Loucy (cell line): ENCODE results near the gene LRRC27.
A peak's percentile ranks its signal among the peaks of the same experiment; 100 is the strongest.

Source experiments
- H2AFZ ChIP-seq: fragments of 200-600 bp; sonication (generic); 2 replicates; pipeline ENCODE4 v1.6.0; 2016; ENCODE audit warnings: antibody characterized with exemption, mild to moderate bottlenecking, low read length, moderate library complexity
- H3F3A ChIP-seq: fragments of 200-600 bp; 2 replicates; pipeline ENCODE4 v1.6.0; 2016; ENCODE audit warnings: antibody characterized with exemption, low read depth, mild to moderate bottlenecking
- H3K27me3 ChIP-seq: fragments of 200-600 bp; sonication (generic); 2 replicates; pipeline ENCODE4 v1.6.1; 2014; ENCODE audit warnings: low read length, mild to moderate bottlenecking; ENCODE audit not compliant: insufficient read depth, poor library complexity, severe bottlenecking
- H3K36me3 ChIP-seq: fragments of 200-600 bp; sonication (generic); 2 replicates; pipeline ENCODE4 v1.6.1; 2016; ENCODE audit warnings: low read length; ENCODE audit not compliant: insufficient read depth
- H3K4me1 ChIP-seq: fragments of 200-600 bp; sonication (generic); 2 replicates; pipeline ENCODE4 v1.5.1; 2014; ENCODE audit warnings: low read length, mild to moderate bottlenecking; ENCODE audit not compliant: insufficient read depth, poor library complexity, severe bottlenecking
- H3K4me2 ChIP-seq: fragments of 200-600 bp; sonication (generic); 2 replicates; pipeline ENCODE4 v1.6.0; 2014; ENCODE audit warnings: antibody characterized with exemption, low read length, low read depth, mild to moderate bottlenecking; ENCODE audit not compliant: poor library complexity, severe bottlenecking
- H3K4me3 ChIP-seq: fragments of 200-600 bp; sonication (generic); 2 replicates; pipeline ENCODE4 v1.5.1; 2014; ENCODE audit warnings: low read length, mild to moderate bottlenecking, mixed read lengths; ENCODE audit not compliant: poor library complexity, severe bottlenecking
- H3K79me2 ChIP-seq: fragments of 200-600 bp; sonication (generic); 2 replicates; pipeline ENCODE4 v1.6.1; 2014; ENCODE audit warnings: low read length; ENCODE audit not compliant: insufficient read depth
- H3K9ac ChIP-seq: fragments of 200-600 bp; sonication (generic); 2 replicates; pipeline ENCODE4 v1.6.0; 2014; ENCODE audit warnings: mild to moderate bottlenecking, low read depth, low read length, moderate library complexity; ENCODE audit not compliant: poor library complexity, severe bottlenecking
- H3K9me2 ChIP-seq: fragments of 200-600 bp; sonication (generic); replicated peaks from 2 replicates; pipeline ENCODE4 v1.6.1; 2016; ENCODE audit warnings: low read depth, low read length, mixed read lengths
- H3K9me3 ChIP-seq: fragments of 200-600 bp; sonication (generic); 2 replicates; pipeline ENCODE4 v1.6.1; 2014; ENCODE audit warnings: mild to moderate bottlenecking, antibody characterized with exemption, low read length, low read depth; ENCODE audit not compliant: insufficient read depth
- H4K20me1 ChIP-seq: fragments of 200-600 bp; sonication (generic); 2 replicates; pipeline ENCODE4 v1.6.0; 2014; ENCODE audit warnings: antibody characterized with exemption, low read length, mild to moderate bottlenecking; ENCODE audit not compliant: insufficient read depth, poor library complexity, severe bottlenecking
- CTCF ChIP-seq: fragments of 200-600 bp; sonication (generic); conservative IDR thresholded peaks from 2 replicates; pipeline ENCODE4 v1.5.1; 2014; ENCODE audit warnings: mild to moderate bottlenecking, antibody characterized with exemption, low read length
- EZH2phosphoT487 ChIP-seq: fragments of 200-600 bp; IDR thresholded peaks from 2 replicates; pipeline ENCODE4 v1.6.1; 2018; ENCODE audit warnings: antibody characterized with exemption, mild to moderate bottlenecking, moderate library complexity, borderline replicate concordance

LRRC27 gene

GRCh38 chr10:132391676-132392020 is 59.7 kb downstream of the LRRC27 start:
- Histone ChIP-seq H3K4me1 (peaks cover 54% of the 10 kb centered on the region), H3K36me3 (no peaks in the 10 kb centered on the region), H4K20me1 (no peaks in the 10 kb centered on the region), H3K9me3 (no peaks in the 10 kb centered on the region), H3K27me3 (no peaks in the 10 kb centered on the region), H3K4me3 (no peak overlapping the region), H3K79me2 (peaks cover 4% of the 10 kb centered on the region; the same call in 1 of the 2 replicates), H3K4me2 (no peak overlapping the region), H3K9me2 (no peaks in the 10 kb centered on the region), H3F3A (0 out of 2 replicates have a peak, but pooled peaks cover 6% of the 10 kb centered on the region), H3K9ac (no peak overlapping the region), H2AFZ (no peak overlapping the region)
- TF ChIP-seq CTCF, result no peak
- TF ChIP-seq EZH2phosphoT487, result no peak

DNA sequence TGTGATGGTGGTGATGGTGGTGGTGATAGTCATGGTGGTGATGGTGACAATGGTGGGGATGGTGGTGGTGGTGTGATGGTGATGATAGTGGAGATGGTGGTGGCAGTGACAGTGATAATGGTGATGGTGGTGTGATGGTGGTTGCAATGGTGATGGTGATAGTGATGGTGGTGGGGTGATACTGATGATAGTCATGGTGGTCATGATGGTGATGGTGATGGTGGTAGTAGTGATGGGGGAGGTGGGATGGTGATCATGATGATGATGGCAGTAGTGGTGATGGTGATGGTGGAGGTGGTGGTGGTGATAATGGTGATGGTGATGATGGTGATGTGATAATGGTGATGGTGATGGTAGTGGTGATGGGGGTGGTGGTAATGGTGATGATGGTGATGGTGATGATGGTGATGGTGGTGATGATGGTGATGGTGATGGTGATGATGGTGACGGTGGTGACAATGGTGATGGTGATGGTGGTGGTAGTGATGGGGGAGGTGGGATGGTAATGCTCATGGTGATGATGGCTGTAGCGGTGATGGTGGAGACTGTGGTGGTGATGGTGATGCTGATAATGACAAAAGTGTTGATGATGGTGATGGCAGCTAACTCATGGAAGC is 60.3 kb downstream of the LRRC27 start:
- no peaks in the 10 kb centered on the region for H3K27me3 ChIP-seq
- TF ChIP-seq EZH2phosphoT487 (no peak), CTCF (no peak)
- no peak overlapping the region for H2AFZ ChIP-seq
- H4K20me1 ChIP-seq, result no peaks in the 10 kb centered on the region
- no peaks in the 10 kb centered on the region for H3K36me3 ChIP-seq
- H3K4me2 ChIP-seq, result no peak overlapping the region
- H3K9ac ChIP-seq, result no peak overlapping the region
- 0 out of 2 replicates have a peak, but pooled peaks cover 6% of the 10 kb centered on the region for H3F3A ChIP-seq
- no peaks in the 10 kb centered on the region for H3K9me3 ChIP-seq
- peaks cover 6% of the 10 kb centered on the region; the same call in 1 of the 2 replicates for H3K79me2 ChIP-seq
- no peak overlapping the region for H3K4me3 ChIP-seq
- peaks cover 48% of the 10 kb centered on the region for H3K4me1 ChIP-seq
- H3K9me2 ChIP-seq, result no peaks in the 10 kb centered on the region

DNA sequence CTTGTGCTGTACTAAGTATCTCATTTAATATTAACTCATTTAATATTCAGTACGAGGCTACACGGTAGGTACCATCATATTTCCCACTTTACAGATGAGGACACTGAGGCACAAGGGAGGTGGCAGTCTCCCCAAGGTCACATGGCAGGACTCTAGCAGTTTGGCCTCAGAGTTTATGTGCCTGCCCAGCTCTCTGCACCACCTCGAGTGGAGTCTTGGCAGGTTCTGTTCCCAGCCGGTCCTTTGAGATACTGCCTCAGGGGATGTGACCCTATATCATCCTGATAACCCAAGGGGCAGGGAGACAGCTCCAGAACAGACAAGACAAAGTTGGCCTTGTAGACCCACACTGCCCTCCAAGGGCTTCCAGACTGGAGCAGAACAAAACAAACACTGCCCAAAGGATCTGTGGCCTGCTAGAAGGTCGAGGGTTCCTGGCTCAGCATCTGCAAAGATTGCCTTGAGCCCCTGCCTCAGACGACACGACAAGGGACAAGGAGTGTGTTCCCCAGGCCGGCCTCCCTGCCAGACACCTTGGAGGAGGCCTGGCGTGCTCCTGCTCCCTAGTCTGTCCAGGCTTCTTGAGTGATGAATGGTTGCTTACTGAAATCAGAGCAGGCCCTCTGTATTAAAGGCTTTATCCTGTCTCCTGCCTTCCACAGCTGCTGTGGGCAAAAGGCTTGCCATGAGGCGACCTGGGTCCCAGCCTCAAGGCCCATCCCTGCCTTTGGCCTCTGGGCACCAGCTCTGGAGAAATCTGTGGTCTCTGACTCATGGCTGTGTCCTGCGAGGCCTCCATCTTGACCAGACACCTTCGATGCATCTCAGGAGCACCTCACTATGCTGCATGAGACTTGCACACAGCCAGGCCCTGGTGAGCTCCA is 61.1 kb downstream of the LRRC27 start:
- no peaks in the 10 kb centered on the region for H3K36me3 ChIP-seq
- no peaks in the 10 kb centered on the region for H3K27me3 ChIP-seq
- H3K79me2 ChIP-seq, result peaks cover 14% of the 10 kb centered on the region
- H4K20me1 ChIP-seq, result peaks cover under 1% of the 10 kb centered on the region
- peak overlapping the region; percentile 62 for H3K4me2 ChIP-seq
- no peak for TF ChIP-seq EZH2phosphoT487
- TF ChIP-seq CTCF, result no peak
- H3K9me3 ChIP-seq, result no peaks in the 10 kb centered on the region
- peak overlapping the region; percentile 72 for H3K9ac ChIP-seq
- H2AFZ ChIP-seq, result no peak overlapping the region
- 0 out of 2 replicates have a peak, but pooled peaks cover 6% of the 10 kb centered on the region for H3F3A ChIP-seq
- no peak overlapping the region for H3K4me3 ChIP-seq
- no peaks in the 10 kb centered on the region for H3K9me2 ChIP-seq
- H3K4me1 ChIP-seq, result peaks cover 47% of the 10 kb centered on the region
